GM19438 (cell line): Measurements from ENCODE around the gene GRK2.

ENCODE experiments used
- ATAC-seq: cut with Tn5 transposase; IDR thresholded peaks from one replicate; pipeline ENCODE4 v1.9.1; 2021; ENCODE audit warnings: low read depth; ENCODE audit not compliant: unreplicated experiment

Gene GRK2

GRCh38 chr11:67280788-67281551 lies 14.7 kb downstream of the GRK2 start:
- ATAC-seq = no peak

GRCh38 chr11:67281552-67282150 lies 15.4 kb downstream of the GRK2 start:
- no peak for ATAC-seq

GRCh38 chr11:67282155-67282875 lies 16.0 kb downstream of the GRK2 start:
- ATAC-seq = no peak

GRCh38 chr11:67282876-67283371 lies 16.7 kb downstream of the GRK2 start:
- no peak for ATAC-seq

GRCh38 chr11:67283481-67283963 lies 17.2 kb downstream of the GRK2 start:
- no peak for ATAC-seq

GRCh38 chr11:67284811-67285540 lies 18.7 kb downstream of the GRK2 start:
- no peak for ATAC-seq

GRCh38 chr11:67285541-67286498 lies 19.5 kb downstream of the GRK2 start:
- ATAC-seq = no peak

GRCh38 chr11:67286621-67287333 lies 20.5 kb downstream of the GRK2 start:
- ATAC-seq = no peak

GRCh38 chr11:67287355-67288197 lies 21.3 kb downstream of the GRK2 start:
- no peak for ATAC-seq

GRCh38 chr11:67288198-67288451 lies 21.9 kb downstream of the GRK2 start:
- no peak for ATAC-seq

- ATAC-seq = peak; percentile 54
Observed at GRCh38 chr11:67288452-67289225, 22.4 kb downstream of the GRK2 start.

GRCh38 chr11:67289226-67289650 lies 23.0 kb downstream of the GRK2 start, which contains the start of gene ANKRD13D:
Gene ANKRD13D, plus strand, starts transcription at chr11:67289303. Its CDS starts 158 bp downstream, at chr11:67289461.
- ATAC-seq = peak; percentile 33

GRCh38 chr11:67289651-67290479 lies 23.6 kb downstream of the GRK2 start:
- ATAC-seq = no peak

GRCh38 chr11:67290801-67291200 lies 24.5 kb downstream of the GRK2 start:
- no peak for ATAC-seq

GRCh38 chr11:67291481-67292381 lies 25.5 kb downstream of the GRK2 start:
- no peak for ATAC-seq
